PC-9 (cell line): ENCODE measurements around the gene STIMATE. TPM values are rescaled to one million over a fixed set of nuclear protein-coding genes. Genes with fewer than 3 reads are reported as not detected.

Source experiments
- BruUV-seq: library from RNA; stranded (reverse); fragments of 400-500 nt; replicated peaks from 2 replicates; lab custom pipeline; 2021; lab: Mats Ljungman, UMichigan
- CTCF ChIA-PET: fragments of 300-600 bp; sonication (Branson Sonifier 250); formaldehyde crosslinking; loops from one replicate; lab custom pipeline; 2022; ENCODE audit warnings: antibody characterized with exemption; lab: Charles Lee
- POLR2A ChIA-PET: fragments of 300-600 bp; sonication (Branson Sonifier 250); formaldehyde crosslinking; loops from one replicate; lab custom pipeline; 2022; ENCODE audit warnings: antibody characterized with exemption; ENCODE audit not compliant: unreplicated experiment; lab: Charles Lee
- DNase-seq, 2 experiments: peaks; one replicate each; pipeline versions ENCODE4 v3.0.0 to v3.0.0-alpha.2; 2015 to 2022; ENCODE audit warnings: mixed read lengths in 1 of 2
- H2AFZ ChIP-seq: fragments of 200-600 bp; sonication (generic); 2 replicates; pipeline ENCODE4 v1.8.1; 2017; ENCODE audit warnings: antibody characterized with exemption
- H3F3A ChIP-seq: fragments of 200-600 bp; sonication (generic); 2 replicates; pipeline ENCODE4 v1.8.1; 2017; ENCODE audit warnings: antibody characterized with exemption, mild to moderate bottlenecking, low read depth; ENCODE audit not compliant: insufficient read depth
- H3K27ac ChIP-seq: fragments of 200-600 bp; sonication (generic); 2 replicates; pipeline ENCODE4 v1.6.1; 2016; ENCODE audit warnings: mixed run types
- H3K27me3 ChIP-seq: fragments of 200-600 bp; sonication (generic); 2 replicates; pipeline ENCODE4 v1.6.1; 2016; ENCODE audit warnings: low read depth, mixed run types; ENCODE audit not compliant: insufficient read depth
- H3K36me3 ChIP-seq: fragments of 200-600 bp; sonication (generic); 2 replicates; pipeline ENCODE4 v1.6.1; 2016; ENCODE audit warnings: low read depth, mixed run types
- H3K4me1 ChIP-seq: fragments of 200-600 bp; sonication (generic); replicated peaks from 2 replicates; pipeline ENCODE4 v1.6.1; 2016; ENCODE audit warnings: mixed run types; ENCODE audit not compliant: insufficient read depth
- H3K4me2 ChIP-seq: fragments of 200-600 bp; sonication (generic); 2 replicates; pipeline ENCODE4 v1.6.1; 2017; ENCODE audit warnings: mixed run types
- H3K4me3 ChIP-seq: fragments of 200-600 bp; sonication (generic); 2 replicates; pipeline ENCODE4 v1.6.1; 2016; ENCODE audit warnings: mixed run types
- H3K79me2 ChIP-seq: fragments of 200-600 bp; sonication (generic); 2 replicates; pipeline ENCODE4 v1.6.1; 2017; ENCODE audit warnings: low read depth, mixed run types
- H3K9me2 ChIP-seq: fragments of 200-600 bp; sonication (generic); 2 replicates; pipeline ENCODE4 v1.8.1; 2017; ENCODE audit warnings: mild to moderate bottlenecking; ENCODE audit not compliant: insufficient read depth
- H3K9me3 ChIP-seq: fragments of 200-600 bp; sonication (generic); 2 replicates; pipeline ENCODE4 v1.8.1; 2016; ENCODE audit warnings: low read depth; ENCODE audit not compliant: insufficient read depth
- H4K20me1 ChIP-seq: fragments of 200-600 bp; sonication (generic); 2 replicates; pipeline ENCODE4 v1.8.1; 2017; ENCODE audit not compliant: insufficient read depth
- CTCF ChIP-seq: fragments of 200-600 bp; sonication (generic); conservative IDR thresholded peaks from 2 replicates; pipeline ENCODE4 v1.6.1; 2017; ENCODE audit warnings: mixed run types, antibody characterized with exemption, mild to moderate bottlenecking, moderate library complexity
- EZH2 ChIP-seq: fragments of 200-600 bp; sonication (generic); IDR thresholded peaks from 2 replicates; pipeline ENCODE4 v1.8.0; 2017; ENCODE audit warnings: antibody characterized with exemption, low read depth
- intact Hi-C: fragments of 100-400 bp; cut with micrococcal nuclease; formaldehyde crosslinking; loops from one replicate; pipeline ENCODE4 v1.10.0; 2022; ENCODE audit not compliant: unreplicated experiment
- total RNA-seq: library from RNA; stranded (reverse); gene quantifications from 2 replicates; pipeline ENCODE4 v1.2.3, GENCODE V29; 2021

STIMATE gene
- total RNA-seq, 1 experiment from 2014 or later, result 16.8 TPM

- POLR2A ChIA-PET, result no interaction called here
- CTCF ChIA-PET, result no interaction called here
- Histone ChIP-seq H3F3A (no peaks in the 10 kb centered on the region), H3K4me3 (no peak overlapping the region), H3K79me2 (no peaks in the 10 kb centered on the region), H3K9me2 (no peaks in the 10 kb centered on the region), H3K9me3 (no peaks in the 10 kb centered on the region), H2AFZ (no peak overlapping the region), H4K20me1 (no peaks in the 10 kb centered on the region), H3K4me1 (no peaks in the 10 kb centered on the region), H3K36me3 (no peaks in the 10 kb centered on the region), H3K4me2 (no peak overlapping the region), H3K27me3 (no peaks in the 10 kb centered on the region), H3K27ac (no peak overlapping the region)
- DNase-seq, result no peak
- BruUV-seq, result no TSS peak
- intact Hi-C loops, result no loop called here
- no peak for TF ChIP-seq EZH2
- no peak for TF ChIP-seq CTCF
Observed at GRCh38 chr3:52817221-52817620, 80.1 kb downstream of the STIMATE start.

DNA sequence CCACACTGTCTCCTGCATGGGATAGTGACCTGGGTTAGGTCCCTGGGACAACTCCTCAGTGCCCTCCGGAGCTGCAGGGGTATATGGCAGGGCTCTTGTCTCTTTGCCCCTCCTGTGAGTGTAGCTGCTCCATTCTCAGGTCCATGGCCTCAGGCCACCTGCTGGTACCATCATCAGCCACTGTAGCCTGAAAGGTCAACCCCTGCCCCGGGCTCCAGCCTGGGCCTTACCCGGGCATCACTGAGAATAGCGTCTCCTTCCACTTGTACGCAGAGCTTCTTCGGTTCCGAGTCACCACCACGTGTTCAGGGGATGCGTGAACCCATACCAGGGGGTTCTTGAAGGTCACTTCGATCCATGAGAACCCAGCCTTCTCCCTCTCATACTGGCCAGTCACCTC lies 80.7 kb downstream of the STIMATE start:
- Histone ChIP-seq H2AFZ (no peak overlapping the region), H3K27ac (no peak overlapping the region), H3K9me3 (no peaks in the 10 kb centered on the region), H3K4me3 (no peak overlapping the region), H4K20me1 (no peaks in the 10 kb centered on the region), H3K27me3 (no peaks in the 10 kb centered on the region), H3K36me3 (no peaks in the 10 kb centered on the region), H3K4me2 (no peak overlapping the region), H3K9me2 (no peaks in the 10 kb centered on the region), H3K79me2 (no peaks in the 10 kb centered on the region), H3F3A (no peaks in the 10 kb centered on the region), H3K4me1 (no peaks in the 10 kb centered on the region)
- intact Hi-C loops, result no loop called here
- no peak for TF ChIP-seq CTCF
- no peak for TF ChIP-seq EZH2
- CTCF ChIA-PET, result no interaction called here
- POLR2A ChIA-PET, result no interaction called here
- DNase-seq, result no peak
- no TSS peak for BruUV-seq

DNA sequence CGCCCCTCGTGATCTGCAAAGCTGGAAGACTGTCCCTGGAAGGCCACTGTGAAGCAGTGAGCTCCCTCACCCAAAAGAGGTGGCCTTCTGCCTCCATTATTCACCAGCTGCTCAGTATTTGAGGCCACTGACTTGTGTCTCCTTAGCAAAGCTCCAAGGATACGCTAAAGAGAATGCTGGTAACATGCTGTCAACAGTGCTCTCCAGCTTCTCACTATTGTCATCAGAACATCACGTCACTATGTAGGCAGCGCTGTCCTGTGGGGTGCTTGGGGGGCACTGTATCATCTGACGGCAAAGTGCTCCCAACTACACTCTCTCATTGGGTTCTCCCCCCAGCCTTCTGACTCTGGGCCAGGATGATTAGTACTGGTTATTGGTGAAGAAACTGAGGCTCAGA lies 81.1 kb downstream of the STIMATE start:
- no peak overlapping the region for H3K27ac ChIP-seq
- H3K9me2 ChIP-seq, result no peaks in the 10 kb centered on the region
- ChIA-PET POLR2A (no interaction called here), CTCF (interaction anchor here (0.6 kb wide), 1 partner anchor 662 kb away, joined by 9 read pairs; the partner anchor contains the start of gene POC1A)
- no peaks in the 10 kb centered on the region for H3K79me2 ChIP-seq
- no peak overlapping the region for H2AFZ ChIP-seq
- no peaks in the 10 kb centered on the region for H3K9me3 ChIP-seq
- no peaks in the 10 kb centered on the region for H3K4me1 ChIP-seq
- no peaks in the 10 kb centered on the region for H3K27me3 ChIP-seq
- intact Hi-C loops, result no loop called here
- TF ChIP-seq EZH2, result no peak
- TF ChIP-seq CTCF, result no peak
- no TSS peak for BruUV-seq
- no peaks in the 10 kb centered on the region for H4K20me1 ChIP-seq
- no peak for DNase-seq
- H3K4me3 ChIP-seq, result no peak overlapping the region
- H3K36me3 ChIP-seq, result no peaks in the 10 kb centered on the region
- no peaks in the 10 kb centered on the region for H3F3A ChIP-seq
- H3K4me2 ChIP-seq, result no peak overlapping the region
